Neural crest cell (in vitro differentiated cells): ENCODE results near the gene BCL2L1. TPM values are rescaled to one million over a fixed set of nuclear protein-coding genes. Genes with fewer than 3 reads are reported as not detected.

Experiments
- DNase-seq: peaks from one replicate; pipeline ENCODE4 v3.0.0; 2021; ENCODE audit warnings: low read depth, mixed read lengths, low spot score
- H3K27ac Mint-ChIP-seq: one replicate; pipeline ENCODE4 v1.8.0; 2021; ENCODE audit warnings: mild to moderate bottlenecking, mixed read lengths; ENCODE audit not compliant: unreplicated experiment
- H3K27me3 Mint-ChIP-seq: 2 replicates; pipeline ENCODE4 v1.8.0; 2021; ENCODE audit warnings: low read depth, mild to moderate bottlenecking, mixed read lengths
- H3K36me3 Mint-ChIP-seq: 2 replicates; pipeline ENCODE4 v1.8.0; 2021; ENCODE audit warnings: low read depth, mild to moderate bottlenecking, mixed read lengths
- H3K4me1 Mint-ChIP-seq: 2 replicates; pipeline ENCODE4 v1.8.0; 2021; ENCODE audit warnings: mixed read lengths
- H3K4me3 Mint-ChIP-seq: one replicate; pipeline ENCODE4 v1.8.0; 2021; ENCODE audit warnings: mild to moderate bottlenecking, mixed read lengths
- H3K9me3 Mint-ChIP-seq: 2 replicates; pipeline ENCODE4 v1.8.0; 2021; ENCODE audit warnings: mixed read lengths
- CTCF ChIP-seq: fragments of 200-600 bp; sonication (generic); conservative IDR thresholded peaks from 2 replicates; pipeline ENCODE4 v1.5.0; 2021; ENCODE audit warnings: antibody characterized with exemption, mild to moderate bottlenecking
- total RNA-seq: library from RNA; stranded (reverse); gene quantifications from 2 replicates; pipeline ENCODE4 v1.2.1, GENCODE V29; 2021

Gene BCL2L1
- total RNA-seq, 1 donor from 2014 or later: 74.3 TPM

- H3K9me3 Mint-ChIP-seq: no peaks in the 10 kb centered on the region
- H3K4me1 Mint-ChIP-seq: peaks cover 8% of the 10 kb centered on the region
- no peaks in the 10 kb centered on the region for H3K36me3 Mint-ChIP-seq
- DNase-seq: no peak
- H3K27ac Mint-ChIP-seq: peak overlapping the region; percentile 75
- H3K4me3 Mint-ChIP-seq: no peak overlapping the region
- no peak for TF ChIP-seq CTCF
- H3K27me3 Mint-ChIP-seq: no peaks in the 10 kb centered on the region
Observed at GRCh38 chr20:31678389-31679356, 44.0 kb downstream of the BCL2L1 start.

- H3K9me3 Mint-ChIP-seq: no peaks in the 10 kb centered on the region
- H3K4me3 Mint-ChIP-seq: no peak overlapping the region
Observed at GRCh38 chr20:31677553-31678260, 45.0 kb downstream of the BCL2L1 start.

GRCh38 chr20:31676609-31676989 is 46.1 kb downstream of the BCL2L1 start:
- no peaks in the 10 kb centered on the region for H3K36me3 Mint-ChIP-seq
- peaks cover 8% of the 10 kb centered on the region for H3K4me1 Mint-ChIP-seq
- H3K9me3 Mint-ChIP-seq: no peaks in the 10 kb centered on the region
- H3K4me3 Mint-ChIP-seq: no peak overlapping the region
- DNase-seq: no peak
- H3K27ac Mint-ChIP-seq: no peak overlapping the region
- no peak for TF ChIP-seq CTCF
- no peaks in the 10 kb centered on the region for H3K27me3 Mint-ChIP-seq

More at GRCh38 chr20:31677553-31678260, 45.0 kb downstream of the BCL2L1 start:
- no peak for TF ChIP-seq CTCF
- Mint-ChIP-seq H3K4me1 (peaks cover 8% of the 10 kb centered on the region), H3K27ac (no peak overlapping the region), H3K27me3 (no peaks in the 10 kb centered on the region), H3K36me3 (no peaks in the 10 kb centered on the region)
- DNase-seq: no peak

- no peak overlapping the region for H3K27ac Mint-ChIP-seq
- no peak overlapping the region for H3K4me3 Mint-ChIP-seq
- no peaks in the 10 kb centered on the region for H3K36me3 Mint-ChIP-seq
- no peak for DNase-seq
- no peaks in the 10 kb centered on the region for H3K9me3 Mint-ChIP-seq
- H3K27me3 Mint-ChIP-seq: no peaks in the 10 kb centered on the region
- TF ChIP-seq CTCF: no peak
- peaks cover 8% of the 10 kb centered on the region for H3K4me1 Mint-ChIP-seq
Observed at GRCh38 chr20:31675828-31676608, 46.6 kb downstream of the BCL2L1 start.
